Erythroblast (primary cell): ENCODE data around the gene FARP1.

Experiments used
- GATA1 ChIP-seq: IDR thresholded peaks from 2 replicates; pipeline ENCODE4 v1.6.1; 2011; ENCODE audit warnings: low read depth, mild to moderate bottlenecking, control low read depth, low read length, moderate library complexity
- POLR2A ChIP-seq: IDR thresholded peaks from 2 replicates; pipeline ENCODE4 v1.6.1; 2011; ENCODE audit warnings: mild to moderate bottlenecking, low read length

- TF ChIP-seq POLR2A (no peak), GATA1 (no peak)
Observed at GRCh38 chr13:98474292-98474691, 331.4 kb downstream of the FARP1 start.
